Uterine smooth muscle cell (primary cell): ENCODE results near the gene TUBA3C. TPM values are rescaled to one million over a fixed set of nuclear protein-coding genes. Genes with fewer than 3 reads are reported as not detected.

ENCODE experiments used
- total RNA-seq: library from RNA; depleted of rRNA; stranded (reverse); fragments of >200 nt; gene quantifications from 2 replicates; pipeline ENCODE4 v1.2.3, GENCODE V29; 2014

Gene TUBA3C
- not detected in 2 replicates for total RNA-seq

DNA sequence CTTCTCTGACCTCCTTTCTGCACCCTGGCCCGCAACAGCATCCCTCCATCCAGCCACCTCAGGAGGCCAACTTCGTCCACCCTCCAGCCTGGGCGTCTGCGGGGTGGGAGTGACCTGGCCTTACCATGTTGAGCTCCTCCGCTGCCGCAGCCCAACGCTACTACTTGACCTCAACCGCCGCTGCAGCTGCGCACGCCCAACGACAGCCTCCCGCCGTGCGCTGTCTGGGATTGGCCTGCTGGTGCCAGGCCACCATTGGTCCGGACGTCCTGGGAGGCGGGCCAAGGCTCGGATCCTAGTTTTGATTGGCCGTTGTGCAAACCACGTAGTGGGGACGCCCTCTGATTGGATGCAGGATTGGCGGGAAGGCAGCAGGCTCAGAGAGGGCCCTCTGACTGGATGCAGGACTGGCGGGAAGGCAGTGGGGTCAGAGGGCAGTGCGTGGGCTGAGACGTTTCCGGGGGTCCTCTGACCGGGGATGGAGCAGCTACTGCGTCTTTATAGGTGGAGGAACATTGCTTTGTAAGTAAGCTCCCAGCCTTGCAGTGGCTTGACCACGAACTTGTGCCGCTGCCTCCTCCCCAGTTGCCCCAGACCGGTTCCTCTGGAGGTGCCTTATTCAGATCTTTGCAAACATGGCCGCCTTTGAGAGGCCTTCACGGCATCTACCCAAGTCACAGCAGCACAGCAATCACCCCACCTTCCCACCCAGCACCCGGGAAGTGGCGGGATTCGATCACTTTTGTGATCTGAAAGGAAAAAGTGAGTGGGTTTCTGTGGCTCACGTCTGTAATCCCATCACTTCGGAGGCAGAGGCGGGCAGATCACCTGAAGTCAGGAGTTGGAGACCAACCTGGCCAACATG lies at the start of gene TUBA3C:
Gene TUBA3C, minus strand, starts transcription at position 204 of the 865 bp plus-strand sequence. Its CDS starts 77 bp downstream, at position 127.

